Spinal cord (tissue), 10 donors: ENCODE results near the gene EPB41. TPM values are rescaled to one million over a fixed set of nuclear protein-coding genes. Genes with fewer than 3 reads are reported as not detected.

Experiments
- DNase-seq, 6 donors: peaks; one replicate each; pipeline versions ENCODE4 v3.0.0 to v3.0.0-alpha.2; 2013 to 2015; ENCODE audit warnings: low spot score in 6 of 6, low read depth in 4 of 6
- H3K27ac ChIP-seq: one replicate; pipeline ENCODE4 v1.5.1; 2013; ENCODE audit warnings: low read depth, low read length, control low read depth
- H3K27me3 ChIP-seq: one replicate; pipeline ENCODE4 v1.6.1; 2013; ENCODE audit warnings: low read length; ENCODE audit not compliant: control insufficient read depth, insufficient read depth
- H3K36me3 ChIP-seq: one replicate; pipeline ENCODE4 v1.6.1; 2013; ENCODE audit warnings: low read length; ENCODE audit not compliant: control insufficient read depth, insufficient read depth
- H3K4me1 ChIP-seq: one replicate; pipeline ENCODE4 v1.6.1; 2013; ENCODE audit warnings: low read length; ENCODE audit not compliant: control insufficient read depth, insufficient read depth
- H3K4me3 ChIP-seq: one replicate; pipeline ENCODE4 v1.5.1; 2013; ENCODE audit warnings: low read depth, low read length, control low read depth
- H3K9me3 ChIP-seq: one replicate; pipeline ENCODE4 v1.6.1; 2013; ENCODE audit warnings: low read length; ENCODE audit not compliant: control insufficient read depth, insufficient read depth
- WGBS: methylation state at CpG from one replicate; pipeline ENCODE4 v1.1.5; 2013; ENCODE audit warnings: missing lambda C conversion rate; ENCODE audit not compliant: insufficient coverage; 5-methylcytosine and 5-hydroxymethylcytosine counted together
- polyA plus RNA-seq, 2 donors: library from polyadenylated mRNA; unstranded; fragments of 120-200 nt; gene quantifications; one replicate each; pipeline ENCODE4 v1.2.1, GENCODE V29; 2013; ENCODE audit not compliant: insufficient read length in 2 of 2
- total RNA-seq, 2 donors: library from RNA; depleted of rRNA in 1 of 2; stranded (reverse); fragments of 120-200 nt in 1 of 2; fragments of >200 nt in 1 of 2; gene quantifications; one replicate each; pipeline versions ENCODE4 v1.2.3 to v1.2.4, GENCODE V29; 2013 to 2014
- donor health status: healthy.

EPB41 gene
- total and polyA plus RNA-seq, 4 donors: 27.8 to 66.9 (median 41.1) TPM

DNA sequence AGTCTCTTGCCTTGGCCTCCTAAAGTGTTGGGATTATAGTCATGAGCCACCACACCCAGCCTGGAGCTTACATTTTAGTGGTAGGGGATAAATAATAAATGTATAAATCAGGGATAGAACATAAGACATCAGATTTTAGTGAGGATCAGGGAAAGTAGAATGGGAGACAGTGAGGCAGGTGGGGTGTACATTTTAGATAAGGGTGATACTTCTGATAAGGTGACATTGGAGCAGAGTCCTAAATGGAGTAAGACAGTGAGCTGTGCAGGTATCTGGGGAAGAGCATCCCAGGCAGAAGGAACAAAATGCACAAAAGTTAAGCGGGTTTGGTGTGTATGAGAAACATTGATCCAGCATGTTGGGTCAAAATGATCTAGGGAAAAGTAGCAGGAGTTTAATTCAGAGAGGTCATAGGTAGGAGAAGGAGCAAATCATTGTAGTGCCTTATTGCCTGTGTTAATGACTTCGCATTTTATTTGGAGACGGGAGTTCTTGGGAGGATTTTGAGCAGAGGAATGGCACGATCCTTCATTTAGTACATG is 11.1 kb downstream of the EPB41 start:
- no peaks in the 10 kb centered on the region for H3K4me1 ChIP-seq
- no peaks in the 10 kb centered on the region for H3K27me3 ChIP-seq
- H3K27ac ChIP-seq: no peak overlapping the region
- WGBS: 96% methylated on average over 2 of the region's 4 CpGs
- DNase-seq: no peak
- H3K36me3 ChIP-seq: no peaks in the 10 kb centered on the region
- H3K9me3 ChIP-seq: no peaks in the 10 kb centered on the region
- no peak overlapping the region for H3K4me3 ChIP-seq

DNA sequence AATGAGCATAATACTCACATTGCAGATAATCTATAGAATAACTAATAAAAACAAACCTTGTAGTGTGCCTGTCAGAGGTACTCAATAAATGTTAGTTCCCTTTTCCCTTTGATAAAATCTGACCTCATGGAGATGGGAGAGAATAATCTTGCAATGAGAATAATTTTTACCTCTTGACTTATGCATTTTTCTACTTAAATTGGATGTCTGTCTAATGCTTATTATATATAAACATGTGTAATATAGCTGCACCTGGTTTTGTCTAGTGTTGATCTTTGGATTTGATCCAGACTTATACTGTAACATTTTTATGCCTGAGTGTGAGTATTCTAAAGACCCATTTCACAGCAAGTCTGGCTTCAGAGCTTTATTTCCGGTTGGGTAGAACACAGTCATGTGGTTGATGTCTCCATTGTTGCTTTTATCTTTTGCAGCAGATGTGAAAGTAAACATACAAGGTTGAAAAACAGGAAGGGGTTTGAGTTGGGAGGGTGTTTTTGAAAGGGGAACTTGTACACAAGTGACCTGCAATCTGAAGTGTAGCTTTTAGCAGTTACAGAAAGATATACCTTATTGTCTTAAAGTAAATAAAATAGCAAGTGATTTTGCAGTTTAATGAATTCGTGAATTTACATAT is 12.4 kb downstream of the EPB41 start:
- H3K9me3 ChIP-seq: no peaks in the 10 kb centered on the region
- no peak overlapping the region for H3K27ac ChIP-seq
- no peak overlapping the region for H3K4me3 ChIP-seq
- WGBS: no CpG with 5 or more reads among the region's 2 CpGs
- no peaks in the 10 kb centered on the region for H3K27me3 ChIP-seq
- peak in 2 of 6 donors; percentile 15 to 38 for DNase-seq
- H3K4me1 ChIP-seq: no peaks in the 10 kb centered on the region
- no peaks in the 10 kb centered on the region for H3K36me3 ChIP-seq

DNA sequence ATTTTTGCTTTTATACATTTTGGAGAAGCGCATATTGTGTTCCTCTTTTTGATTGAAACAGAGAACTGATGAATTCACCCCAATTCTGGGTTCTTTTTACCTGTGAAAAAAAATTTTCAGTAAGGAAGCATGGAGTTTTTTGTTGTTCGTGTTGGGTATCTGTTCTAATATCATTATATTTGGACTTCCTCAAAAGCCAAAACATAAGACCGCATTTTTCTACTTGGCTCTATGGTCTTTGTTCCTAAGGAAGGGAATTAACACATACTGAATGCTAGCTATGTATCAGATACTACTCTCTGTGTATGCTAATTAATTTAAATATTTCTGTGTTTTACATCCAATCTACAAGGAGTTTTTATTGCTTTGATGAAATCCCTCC is 12.9 kb downstream of the EPB41 start:
- WGBS: no CpG with 5 or more reads among the region's 3 CpGs
- Histone ChIP-seq H3K4me1 (no peaks in the 10 kb centered on the region), H3K9me3 (no peaks in the 10 kb centered on the region), H3K4me3 (no peak overlapping the region), H3K27me3 (no peaks in the 10 kb centered on the region), H3K36me3 (no peaks in the 10 kb centered on the region), H3K27ac (no peak overlapping the region)
- DNase-seq: no peak

DNA sequence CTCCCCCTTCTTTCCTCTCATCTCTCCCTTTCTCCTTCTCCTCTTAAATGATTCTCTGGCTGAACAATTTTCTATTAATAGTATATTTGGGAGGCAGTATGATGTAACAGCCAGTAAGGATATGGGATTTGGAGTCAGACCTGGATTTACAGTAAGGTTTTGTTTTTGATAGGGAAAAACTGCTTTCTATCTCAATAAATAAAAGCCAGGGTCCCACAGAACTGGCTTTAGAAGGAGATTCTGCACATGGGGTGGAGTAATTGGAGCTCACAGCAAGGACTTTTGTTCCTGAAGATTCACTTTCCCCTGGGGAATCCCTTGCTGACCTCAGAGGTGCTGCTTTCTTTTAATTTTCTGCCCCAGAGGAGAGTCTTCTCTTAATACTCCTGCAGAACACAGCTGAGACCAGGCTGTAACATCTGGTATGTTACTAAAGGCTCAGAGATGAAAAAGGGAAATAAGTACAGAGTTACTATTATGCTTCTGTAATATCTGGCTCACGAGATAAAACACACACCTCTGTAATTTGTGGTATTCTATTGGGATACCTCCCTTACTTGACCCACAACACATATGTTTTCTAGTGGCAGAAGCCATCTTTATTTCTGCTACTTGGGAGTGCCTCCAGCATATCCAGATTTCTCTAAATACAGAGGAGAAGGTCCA is 13.4 kb downstream of the EPB41 start:
- WGBS: no CpG with 5 or more reads among the region's 1 CpG
- H3K27me3 ChIP-seq: no peaks in the 10 kb centered on the region
- H3K27ac ChIP-seq: peak overlapping the region; percentile 57
- H3K4me3 ChIP-seq: no peak overlapping the region
- H3K36me3 ChIP-seq: no peaks in the 10 kb centered on the region
- H3K4me1 ChIP-seq: no peaks in the 10 kb centered on the region
- no peaks in the 10 kb centered on the region for H3K9me3 ChIP-seq
- peak in 2 of 6 donors; percentile 7 to 53 for DNase-seq

DNA sequence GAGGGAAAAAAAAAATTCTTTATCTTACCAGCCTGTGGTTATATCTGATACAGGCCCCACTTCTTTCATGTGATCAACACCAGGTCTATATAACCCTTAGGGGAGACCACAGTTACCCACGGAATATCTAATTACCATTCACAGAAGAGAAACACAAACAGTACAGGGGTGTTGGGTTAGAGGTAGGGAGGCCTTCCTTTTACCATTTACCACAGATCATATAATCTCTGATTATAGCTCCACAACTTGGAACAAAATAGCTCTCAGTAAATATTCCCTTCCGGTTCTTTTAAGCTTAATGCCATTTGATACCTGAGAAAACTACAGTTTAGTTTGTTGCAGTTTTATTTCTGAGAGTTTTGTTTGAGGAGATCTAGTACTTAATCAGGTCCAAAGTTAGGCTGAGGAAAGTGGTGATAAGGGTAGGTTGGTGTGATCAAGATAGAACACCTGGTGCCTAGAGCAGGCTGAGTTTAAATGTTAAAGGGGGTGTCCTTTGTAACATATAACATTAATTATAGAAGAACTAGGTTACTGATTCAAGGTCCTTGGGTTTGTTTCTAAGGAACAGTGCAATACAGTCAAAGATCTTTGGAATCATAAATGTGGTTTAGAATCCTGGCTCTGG is 14.1 kb downstream of the EPB41 start:
- Histone ChIP-seq H3K4me1 (no peaks in the 10 kb centered on the region), H3K9me3 (no peaks in the 10 kb centered on the region), H3K36me3 (no peaks in the 10 kb centered on the region), H3K27ac (no peak overlapping the region), H3K4me3 (no peak overlapping the region), H3K27me3 (no peaks in the 10 kb centered on the region)
- no CpG with 5 or more reads among the region's 2 CpGs for WGBS
- DNase-seq: no peak

DNA sequence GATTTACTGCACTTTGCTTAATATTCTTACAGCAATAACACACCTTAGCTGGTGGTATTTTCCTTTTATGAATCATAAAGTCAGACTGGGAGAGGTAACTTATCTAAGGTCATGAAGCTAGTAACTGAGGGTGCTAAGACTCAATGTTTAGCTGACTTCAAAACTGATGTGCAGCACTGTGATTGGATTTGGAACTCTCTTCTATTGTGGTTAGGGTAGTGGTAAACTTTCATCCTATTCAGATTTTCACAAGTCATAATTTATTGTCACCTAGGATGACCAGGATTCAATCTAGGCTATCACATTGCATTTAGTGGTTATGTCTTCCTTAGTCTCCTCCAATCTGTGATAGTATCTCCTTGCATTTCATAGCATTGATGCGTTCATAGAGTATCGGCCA is 18.9 kb downstream of the EPB41 start:
- no peak for DNase-seq
- no peak overlapping the region for H3K27ac ChIP-seq
- H3K36me3 ChIP-seq: no peaks in the 10 kb centered on the region
- no peaks in the 10 kb centered on the region for H3K9me3 ChIP-seq
- no CpG with 5 or more reads among the region's 2 CpGs for WGBS
- H3K4me3 ChIP-seq: no peak overlapping the region
- H3K4me1 ChIP-seq: no peaks in the 10 kb centered on the region
- H3K27me3 ChIP-seq: no peaks in the 10 kb centered on the region

DNA sequence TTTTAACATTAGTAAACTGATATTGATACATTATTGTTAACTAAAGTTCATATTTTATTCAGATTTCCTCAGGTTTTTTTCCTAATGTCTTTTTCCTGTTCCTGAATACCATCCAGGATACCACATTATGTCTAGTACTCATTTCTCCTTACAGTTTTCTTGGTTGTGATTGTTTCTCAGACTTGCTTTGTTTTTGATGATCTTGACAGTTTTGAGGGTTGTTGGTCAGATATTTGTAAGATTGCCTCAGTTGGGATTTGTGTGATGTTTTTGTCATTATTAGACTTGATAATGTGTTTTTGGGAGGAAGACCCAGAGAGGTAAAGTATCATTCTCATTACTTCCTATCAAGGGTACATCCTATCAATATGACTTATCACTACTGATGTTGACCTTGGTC is 19.5 kb downstream of the EPB41 start:
- H3K27ac ChIP-seq: no peak overlapping the region
- H3K4me3 ChIP-seq: no peak overlapping the region
- H3K36me3 ChIP-seq: no peaks in the 10 kb centered on the region
- no peaks in the 10 kb centered on the region for H3K9me3 ChIP-seq
- no peaks in the 10 kb centered on the region for H3K4me1 ChIP-seq
- H3K27me3 ChIP-seq: no peaks in the 10 kb centered on the region
- no peak for DNase-seq

DNA sequence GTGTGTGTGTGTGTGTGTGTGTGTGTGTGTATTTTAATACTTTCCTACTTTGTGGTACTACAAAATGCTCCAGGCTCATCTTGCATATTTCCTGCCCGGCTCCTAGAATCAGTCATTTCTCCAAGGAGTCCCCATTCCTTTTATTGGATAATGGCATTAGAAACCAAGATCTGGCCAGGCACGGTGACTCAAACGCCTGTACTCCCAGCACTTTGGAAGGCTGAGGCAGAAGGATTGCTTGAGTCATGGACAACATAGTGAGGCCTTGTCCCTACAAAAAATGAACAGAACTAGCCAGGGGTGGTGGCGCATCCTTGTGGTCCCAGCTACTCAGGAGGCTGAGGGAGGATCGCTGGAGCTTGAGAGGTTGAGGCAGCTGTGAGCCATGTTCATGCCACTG is 20.3 kb downstream of the EPB41 start:
- H3K36me3 ChIP-seq: no peaks in the 10 kb centered on the region
- no peak for DNase-seq
- H3K27ac ChIP-seq: no peak overlapping the region
- 94% methylated on average over 3 of the region's 5 CpGs for WGBS
- no peaks in the 10 kb centered on the region for H3K9me3 ChIP-seq
- H3K27me3 ChIP-seq: no peaks in the 10 kb centered on the region
- no peak overlapping the region for H3K4me3 ChIP-seq
- H3K4me1 ChIP-seq: no peaks in the 10 kb centered on the region

DNA sequence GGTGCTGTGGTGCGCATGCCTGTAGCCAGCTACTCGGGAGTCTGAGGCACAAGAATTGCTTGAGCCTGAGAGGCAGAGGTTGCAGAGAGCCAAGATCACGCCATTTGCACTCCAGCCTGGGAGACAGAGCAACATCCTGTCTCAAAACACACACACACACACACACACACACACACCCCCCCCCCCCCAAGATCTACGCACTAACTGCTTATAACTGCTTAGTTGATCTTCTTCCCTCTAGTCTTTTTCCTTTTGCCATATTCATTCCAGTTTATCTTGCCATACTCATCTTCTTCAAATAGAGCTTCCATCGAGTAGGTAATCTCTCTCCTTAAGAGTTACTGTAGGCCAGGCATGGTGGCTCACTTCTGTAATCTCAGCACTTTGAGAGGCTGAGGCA is 20.9 kb downstream of the EPB41 start:
- 90% methylated on average over 3 of the region's 5 CpGs for WGBS
- DNase-seq: no peak
- Histone ChIP-seq H3K36me3 (no peaks in the 10 kb centered on the region), H3K4me3 (no peak overlapping the region), H3K27ac (no peak overlapping the region), H3K9me3 (no peaks in the 10 kb centered on the region), H3K4me1 (no peaks in the 10 kb centered on the region), H3K27me3 (no peaks in the 10 kb centered on the region)

DNA sequence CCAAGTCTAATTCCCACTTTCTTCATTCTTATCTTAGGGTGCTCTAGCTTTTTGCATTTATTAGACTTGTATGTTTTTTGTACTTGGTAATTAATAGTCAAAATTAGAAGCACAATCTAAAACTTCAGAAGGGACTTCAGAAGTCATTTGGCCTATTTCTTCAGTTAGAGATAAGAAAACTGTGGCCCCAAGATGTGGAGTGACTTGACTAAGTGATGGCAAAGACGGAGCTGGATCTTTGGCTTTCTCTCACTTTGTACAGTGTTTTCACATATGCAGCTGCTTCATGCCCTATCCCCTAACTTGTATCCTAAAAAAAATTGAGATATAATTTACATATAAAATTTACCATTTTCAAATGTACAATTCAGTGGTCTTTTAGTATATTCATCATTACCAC is 21.7 kb downstream of the EPB41 start:
- H3K27me3 ChIP-seq: no peaks in the 10 kb centered on the region
- H3K36me3 ChIP-seq: no peaks in the 10 kb centered on the region
- no CpG with 5 or more reads among the region's 1 CpG for WGBS
- H3K4me1 ChIP-seq: no peaks in the 10 kb centered on the region
- H3K27ac ChIP-seq: no peak overlapping the region
- no peak overlapping the region for H3K4me3 ChIP-seq
- no peaks in the 10 kb centered on the region for H3K9me3 ChIP-seq
- DNase-seq: no peak
